ENCODE data around the gene ARL5B. TPM values are rescaled to one million over a fixed set of nuclear protein-coding genes. Genes with fewer than 3 reads are reported as not detected.

The ARL5B gene, protein sequence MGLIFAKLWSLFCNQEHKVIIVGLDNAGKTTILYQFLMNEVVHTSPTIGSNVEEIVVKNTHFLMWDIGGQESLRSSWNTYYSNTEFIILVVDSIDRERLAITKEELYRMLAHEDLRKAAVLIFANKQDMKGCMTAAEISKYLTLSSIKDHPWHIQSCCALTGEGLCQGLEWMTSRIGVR
- 4.7 and 8.8 TPM in 2 replicates for total RNA-seq

DNA sequence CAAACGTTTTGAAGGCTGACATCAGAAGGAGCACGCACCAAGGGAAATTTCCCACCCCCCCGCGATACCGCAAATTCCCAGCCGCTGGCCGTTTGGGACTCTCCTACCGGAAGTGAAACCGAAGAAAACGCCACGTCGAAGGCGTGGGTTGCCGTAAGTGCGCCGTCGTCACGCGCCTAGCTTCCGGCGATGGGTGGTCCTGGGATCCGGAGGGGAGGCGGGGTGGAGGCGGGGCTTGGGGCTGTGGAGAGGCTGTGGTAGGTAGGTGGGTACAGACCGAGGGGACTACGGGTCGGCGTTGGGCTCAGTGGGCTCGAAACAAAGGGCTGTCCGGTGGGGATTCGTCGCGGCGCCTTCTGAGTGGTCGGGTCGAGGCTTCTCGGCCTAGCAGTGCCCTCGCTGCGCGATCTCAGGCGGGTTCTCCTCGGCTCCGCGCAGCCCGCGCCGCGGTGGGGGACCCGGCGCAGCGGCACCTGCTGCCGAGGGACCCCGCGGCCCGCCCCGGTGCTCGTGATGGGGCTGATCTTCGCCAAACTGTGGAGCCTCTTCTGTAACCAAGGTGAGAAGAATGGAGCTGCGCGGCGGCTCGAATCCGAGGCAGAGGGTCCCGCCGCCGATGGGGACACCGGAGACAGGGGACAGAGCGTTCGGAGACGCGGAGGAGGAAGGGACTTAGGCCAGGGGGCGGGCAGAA, at the start of gene ARL5B:
Gene ARL5B (plus strand): TSS at position 307 of the 694 bp plus-strand sequence. CDS start 207 bp downstream, at position 514.

DNA sequence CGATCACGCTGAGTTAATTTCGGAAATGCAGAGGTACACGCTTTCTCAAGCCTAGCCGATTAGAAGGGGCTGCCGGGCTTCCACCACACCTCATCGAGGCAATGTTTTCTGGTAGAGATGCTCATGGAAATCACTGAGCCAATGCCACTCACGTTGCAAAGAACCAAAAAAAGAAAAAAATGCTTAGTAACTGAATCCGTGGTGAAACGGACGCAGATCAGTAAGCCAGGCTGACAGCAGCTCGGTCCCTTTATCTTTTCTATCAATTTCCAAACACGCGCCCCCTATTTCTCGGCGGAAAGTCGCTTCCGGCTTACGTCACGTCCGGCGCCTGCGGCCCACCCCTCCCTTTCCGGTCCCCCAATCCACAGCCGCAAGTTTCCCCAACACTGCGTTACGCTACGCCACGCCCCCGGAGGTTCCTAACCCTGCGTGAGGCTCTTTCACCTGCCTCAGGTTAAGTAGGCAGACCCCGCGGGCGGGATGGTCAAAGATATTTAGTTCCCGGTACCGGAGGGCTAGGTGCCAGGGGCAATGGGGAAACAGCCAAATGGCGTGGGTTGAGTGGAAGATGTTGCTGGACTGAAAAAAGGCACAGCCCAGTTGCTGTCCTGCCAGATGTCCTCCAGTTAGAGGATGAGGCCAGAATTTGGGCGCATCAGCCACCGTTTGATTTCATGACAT, 7.8 kb upstream of the ARL5B start, which contains the start of gene NSUN6:
Gene NSUN6 (minus strand): TSS at position 264 of the 684 bp plus-strand sequence. CDS start 384 bp downstream, outside the sequence.

Other genes with a start within 250 kb of the ARL5B start
- 9.0 and 13.5 TPM in 2 replicates for gene NSUN6, start 7.8 kb upstream of the ARL5B start, total RNA-seq

Data from bronchial smooth muscle cell (primary cell).